Measurements from ENCODE around the gene ARHGAP32. TPM values are rescaled to one million over a fixed set of nuclear protein-coding genes. Genes with fewer than 3 reads are reported as not detected.

The ARHGAP32 gene
- total RNA-seq, 1 experiment from 2014 or later = 27.8 TPM

DNA sequence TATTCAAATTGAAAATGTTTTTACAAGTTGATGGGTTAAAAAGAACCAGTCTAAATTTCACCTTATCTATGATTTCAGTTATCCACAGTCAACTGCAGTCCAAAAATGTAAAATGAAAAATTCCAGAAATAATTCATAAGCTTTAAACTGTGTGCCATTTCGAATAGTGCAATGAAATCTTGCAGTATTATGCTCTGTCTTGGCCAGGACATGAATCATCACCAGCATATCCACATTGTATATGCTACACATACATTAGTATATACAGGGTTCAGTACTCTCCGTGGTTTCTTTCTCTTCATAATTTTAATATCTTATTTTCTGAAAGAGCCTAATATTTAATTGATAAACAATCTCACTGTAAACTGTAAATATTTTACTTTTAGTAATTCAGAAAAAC lies 45.9 kb downstream of the ARHGAP32 start:
- Histone ChIP-seq H3K4me2 (ENCODE audit: low read length) (no peak overlapping the region), H3K9me2 (ENCODE audit: insufficient read depth) (no peaks in the 10 kb centered on the region), H4K20me1 (ENCODE audit: insufficient read depth) (no peaks in the 10 kb centered on the region), H2AFZ (ENCODE audit: low read depth, low read length, poor library complexity, severe bottlenecking) (no peak overlapping the region), H3K9me3 (ENCODE audit: control insufficient read depth in 1 of 2, insufficient read depth in 1 of 2, low read depth in 1 of 2, low read length in 2 of 2) (no peaks in the 10 kb centered on the region), H3K27ac (ENCODE audit: low read depth, low read length) (no peak overlapping the region), H3K4me3 (replicated peaks in 1 of 2; ENCODE audit: low read depth in 1 of 2, low read length in 2 of 2) (no peak overlapping the region), H3K27me3 (ENCODE audit: insufficient read depth, low read length) (no peaks in the 10 kb centered on the region), H3K36me3 (ENCODE audit: control insufficient read depth in 1 of 2, insufficient read depth in 2 of 2, low read length in 2 of 2) (no peaks in the 10 kb centered on the region), H3K4me1 (ENCODE audit: control insufficient read depth in 1 of 2, insufficient read depth in 2 of 2, low read length in 2 of 2) (peaks cover 13 to 38% of the 10 kb centered on the region in 2 experiments), H3K79me2 (ENCODE audit: insufficient read depth, low read length) (peaks cover 32% of the 10 kb centered on the region), H3K9ac (ENCODE audit: low read length) (no peak overlapping the region)
- POLR2A ChIA-PET = no interaction called here
- CTCF ChIA-PET = no interaction called here
- BruUV-seq (replicated peaks) = no TSS peak
- RAD21 ChIA-PET (ENCODE audit: low non-redundant PET in 1 of 2, low total read pairs in 2 of 2, uncharacterized antibody in 2 of 2, unreplicated experiment in 2 of 2) = no interaction called here
- no peak for TF ChIP-seq POLR2A (IDR thresholded peaks at IDR 0.05; ENCODE audit: borderline replicate concordance, extremely low read depth, insufficient read depth, insufficient read length)
- no peak for ATAC-seq
- intact Hi-C loops (cut with micrococcal nuclease) = no loop called here
- DNase-seq (ENCODE audit: low read depth, low spot score) = no peak

DNA sequence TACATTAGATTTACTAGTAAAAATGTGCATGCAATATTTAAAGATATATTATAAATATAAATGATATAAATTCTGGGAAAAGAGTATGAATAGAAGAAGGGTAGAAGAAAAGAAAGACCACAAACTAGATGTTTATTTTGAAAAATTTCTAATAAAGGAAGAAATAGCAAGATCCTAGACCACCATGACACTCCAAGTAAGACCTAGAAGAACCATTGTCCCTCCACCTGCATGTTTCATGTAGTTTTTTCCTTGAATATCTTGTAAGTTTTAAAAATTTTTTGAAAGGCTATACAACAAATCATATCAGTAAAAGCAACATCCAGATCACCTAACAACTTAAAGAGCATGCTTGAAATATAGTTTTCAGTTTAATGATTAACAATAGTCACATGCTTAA lies 46.8 kb downstream of the ARHGAP32 start:
- no peak overlapping the region for H3K4me3 ChIP-seq (replicated peaks in 1 of 2; ENCODE audit: low read depth in 1 of 2, low read length in 2 of 2)
- H3K27ac ChIP-seq (ENCODE audit: low read depth, low read length) = no peak overlapping the region
- ATAC-seq (no peak), DNase-seq (ENCODE audit: low read depth, low spot score) (no peak)
- no peak overlapping the region for H3K4me2 ChIP-seq (ENCODE audit: low read length)
- H3K9me2 ChIP-seq (ENCODE audit: insufficient read depth) = no peaks in the 10 kb centered on the region
- BruUV-seq (replicated peaks) = no TSS peak
- peaks cover 31% of the 10 kb centered on the region for H3K79me2 ChIP-seq (ENCODE audit: insufficient read depth, low read length)
- TF ChIP-seq, protein P1, sequence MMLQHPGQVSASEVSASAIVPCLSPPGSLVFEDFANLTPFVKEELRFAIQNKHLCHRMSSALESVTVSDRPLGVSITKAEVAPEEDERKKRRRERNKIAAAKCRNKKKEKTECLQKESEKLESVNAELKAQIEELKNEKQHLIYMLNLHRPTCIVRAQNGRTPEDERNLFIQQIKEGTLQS (IDR thresholded peaks at IDR 0.05) = no peak
- TF ChIP-seq CBX3 (IDR thresholded peaks at IDR 0.05; ENCODE audit: low read depth) = no peak
- TF ChIP-seq RAD21 (IDR thresholded peaks at IDR 0.05; ENCODE audit: low read depth) = no peak
- TF ChIP-seq, protein P2, sequence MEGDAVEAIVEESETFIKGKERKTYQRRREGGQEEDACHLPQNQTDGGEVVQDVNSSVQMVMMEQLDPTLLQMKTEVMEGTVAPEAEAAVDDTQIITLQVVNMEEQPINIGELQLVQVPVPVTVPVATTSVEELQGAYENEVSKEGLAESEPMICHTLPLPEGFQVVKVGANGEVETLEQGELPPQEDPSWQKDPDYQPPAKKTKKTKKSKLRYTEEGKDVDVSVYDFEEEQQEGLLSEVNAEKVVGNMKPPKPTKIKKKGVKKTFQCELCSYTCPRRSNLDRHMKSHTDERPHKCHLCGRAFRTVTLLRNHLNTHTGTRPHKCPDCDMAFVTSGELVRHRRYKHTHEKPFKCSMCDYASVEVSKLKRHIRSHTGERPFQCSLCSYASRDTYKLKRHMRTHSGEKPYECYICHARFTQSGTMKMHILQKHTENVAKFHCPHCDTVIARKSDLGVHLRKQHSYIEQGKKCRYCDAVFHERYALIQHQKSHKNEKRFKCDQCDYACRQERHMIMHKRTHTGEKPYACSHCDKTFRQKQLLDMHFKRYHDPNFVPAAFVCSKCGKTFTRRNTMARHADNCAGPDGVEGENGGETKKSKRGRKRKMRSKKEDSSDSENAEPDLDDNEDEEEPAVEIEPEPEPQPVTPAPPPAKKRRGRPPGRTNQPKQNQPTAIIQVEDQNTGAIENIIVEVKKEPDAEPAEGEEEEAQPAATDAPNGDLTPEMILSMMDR (IDR thresholded peaks at IDR 0.05 in 2 of 3, conservative IDR thresholded peaks at IDR 0.05 in 1 of 3; ENCODE audit: borderline replicate concordance in 1 of 3, insufficient read depth in 1 of 3, low read depth in 2 of 3, low read length in 2 of 3) = no peak
- no peak for TF ChIP-seq YY1 (IDR thresholded peaks at IDR 0.05; ENCODE audit: extremely low read depth, insufficient replicate concordance, low read depth, low read length)
- TF ChIP-seq, protein P3, sequence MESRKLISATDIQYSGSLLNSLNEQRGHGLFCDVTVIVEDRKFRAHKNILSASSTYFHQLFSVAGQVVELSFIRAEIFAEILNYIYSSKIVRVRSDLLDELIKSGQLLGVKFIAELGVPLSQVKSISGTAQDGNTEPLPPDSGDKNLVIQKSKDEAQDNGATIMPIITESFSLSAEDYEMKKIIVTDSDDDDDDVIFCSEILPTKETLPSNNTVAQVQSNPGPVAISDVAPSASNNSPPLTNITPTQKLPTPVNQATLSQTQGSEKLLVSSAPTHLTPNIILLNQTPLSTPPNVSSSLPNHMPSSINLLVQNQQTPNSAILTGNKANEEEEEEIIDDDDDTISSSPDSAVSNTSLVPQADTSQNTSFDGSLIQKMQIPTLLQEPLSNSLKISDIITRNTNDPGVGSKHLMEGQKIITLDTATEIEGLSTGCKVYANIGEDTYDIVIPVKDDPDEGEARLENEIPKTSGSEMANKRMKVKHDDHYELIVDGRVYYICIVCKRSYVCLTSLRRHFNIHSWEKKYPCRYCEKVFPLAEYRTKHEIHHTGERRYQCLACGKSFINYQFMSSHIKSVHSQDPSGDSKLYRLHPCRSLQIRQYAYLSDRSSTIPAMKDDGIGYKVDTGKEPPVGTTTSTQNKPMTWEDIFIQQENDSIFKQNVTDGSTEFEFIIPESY (IDR thresholded peaks at IDR 0.05; ENCODE audit: extremely low read depth, insufficient replicate concordance, low read length) = no peak
- no peak for TF ChIP-seq SIN3A (IDR thresholded peaks at IDR 0.05; ENCODE audit: low read depth)
- TF ChIP-seq EGR1 (IDR thresholded peaks at IDR 0.05; ENCODE audit: low read depth) = no peak
- TF ChIP-seq CEBPB (IDR thresholded peaks at IDR 0.05; ENCODE audit: low read depth) = no peak
- TF ChIP-seq FOSL1 (IDR thresholded peaks at IDR 0.05; ENCODE audit: low read depth) = no peak
- TF ChIP-seq, protein P4, sequence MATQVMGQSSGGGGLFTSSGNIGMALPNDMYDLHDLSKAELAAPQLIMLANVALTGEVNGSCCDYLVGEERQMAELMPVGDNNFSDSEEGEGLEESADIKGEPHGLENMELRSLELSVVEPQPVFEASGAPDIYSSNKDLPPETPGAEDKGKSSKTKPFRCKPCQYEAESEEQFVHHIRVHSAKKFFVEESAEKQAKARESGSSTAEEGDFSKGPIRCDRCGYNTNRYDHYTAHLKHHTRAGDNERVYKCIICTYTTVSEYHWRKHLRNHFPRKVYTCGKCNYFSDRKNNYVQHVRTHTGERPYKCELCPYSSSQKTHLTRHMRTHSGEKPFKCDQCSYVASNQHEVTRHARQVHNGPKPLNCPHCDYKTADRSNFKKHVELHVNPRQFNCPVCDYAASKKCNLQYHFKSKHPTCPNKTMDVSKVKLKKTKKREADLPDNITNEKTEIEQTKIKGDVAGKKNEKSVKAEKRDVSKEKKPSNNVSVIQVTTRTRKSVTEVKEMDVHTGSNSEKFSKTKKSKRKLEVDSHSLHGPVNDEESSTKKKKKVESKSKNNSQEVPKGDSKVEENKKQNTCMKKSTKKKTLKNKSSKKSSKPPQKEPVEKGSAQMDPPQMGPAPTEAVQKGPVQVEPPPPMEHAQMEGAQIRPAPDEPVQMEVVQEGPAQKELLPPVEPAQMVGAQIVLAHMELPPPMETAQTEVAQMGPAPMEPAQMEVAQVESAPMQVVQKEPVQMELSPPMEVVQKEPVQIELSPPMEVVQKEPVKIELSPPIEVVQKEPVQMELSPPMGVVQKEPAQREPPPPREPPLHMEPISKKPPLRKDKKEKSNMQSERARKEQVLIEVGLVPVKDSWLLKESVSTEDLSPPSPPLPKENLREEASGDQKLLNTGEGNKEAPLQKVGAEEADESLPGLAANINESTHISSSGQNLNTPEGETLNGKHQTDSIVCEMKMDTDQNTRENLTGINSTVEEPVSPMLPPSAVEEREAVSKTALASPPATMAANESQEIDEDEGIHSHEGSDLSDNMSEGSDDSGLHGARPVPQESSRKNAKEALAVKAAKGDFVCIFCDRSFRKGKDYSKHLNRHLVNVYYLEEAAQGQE (IDR thresholded peaks at IDR 0.05; ENCODE audit: low read depth) = no peak
- TF ChIP-seq ZFX (IDR thresholded peaks at IDR 0.05) = no peak
- TF ChIP-seq EZH2 (IDR thresholded peaks at IDR 0.05) = no peak
- POLR2A ChIA-PET = no interaction called here
- H2AFZ ChIP-seq (ENCODE audit: low read depth, low read length, poor library complexity, severe bottlenecking) = no peak overlapping the region
- H4K20me1 ChIP-seq (ENCODE audit: insufficient read depth) = no peaks in the 10 kb centered on the region
- intact Hi-C loops (cut with micrococcal nuclease) = no loop called here
- RAD21 ChIA-PET (ENCODE audit: low non-redundant PET in 1 of 2, low total read pairs in 2 of 2, uncharacterized antibody in 2 of 2, unreplicated experiment in 2 of 2) = no interaction called here
- no peaks in the 10 kb centered on the region for H3K36me3 ChIP-seq (ENCODE audit: control insufficient read depth in 1 of 2, insufficient read depth in 2 of 2, low read length in 2 of 2)
- H3K27me3 ChIP-seq (ENCODE audit: insufficient read depth, low read length) = no peaks in the 10 kb centered on the region
- CTCF ChIA-PET = no interaction called here
- H3K9ac ChIP-seq (ENCODE audit: low read length) = no peak overlapping the region
- H3K9me3 ChIP-seq (ENCODE audit: control insufficient read depth in 1 of 2, insufficient read depth in 1 of 2, low read depth in 1 of 2, low read length in 2 of 2) = no peaks in the 10 kb centered on the region
- peaks cover 13 to 38% of the 10 kb centered on the region in 2 experiments for H3K4me1 ChIP-seq (ENCODE audit: control insufficient read depth in 1 of 2, insufficient read depth in 2 of 2, low read length in 2 of 2)
